GM19372 (cell line): ENCODE data around the gene TCF25.

Source experiments
- ATAC-seq: cut with Tn5 transposase; IDR thresholded peaks from one replicate; pipeline ENCODE4 v1.9.1; 2021; ENCODE audit warnings: mild to moderate bottlenecking, low read depth, moderate library complexity; ENCODE audit not compliant: unreplicated experiment

Gene TCF25

DNA sequence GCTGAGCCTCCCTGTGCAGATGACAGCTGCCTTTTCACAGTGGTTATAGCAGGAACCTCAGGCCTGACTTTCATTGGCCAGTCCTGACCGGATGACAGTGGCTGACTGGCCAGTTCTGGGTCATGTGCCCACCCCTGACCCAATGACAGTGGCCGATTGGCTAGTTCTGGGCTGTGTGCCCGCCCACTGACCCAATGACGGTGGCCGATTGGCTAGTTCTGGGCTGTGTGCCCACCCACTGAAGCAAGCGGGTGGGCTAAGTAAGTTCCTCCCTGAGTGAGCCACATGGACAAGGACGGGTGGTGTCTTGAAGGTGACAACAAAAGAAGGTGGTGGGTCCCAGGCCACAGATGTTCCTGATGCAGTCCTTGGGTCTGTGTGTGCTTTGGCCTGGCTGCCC is 84.7 kb downstream of the TCF25 start:
- no peak for ATAC-seq

DNA sequence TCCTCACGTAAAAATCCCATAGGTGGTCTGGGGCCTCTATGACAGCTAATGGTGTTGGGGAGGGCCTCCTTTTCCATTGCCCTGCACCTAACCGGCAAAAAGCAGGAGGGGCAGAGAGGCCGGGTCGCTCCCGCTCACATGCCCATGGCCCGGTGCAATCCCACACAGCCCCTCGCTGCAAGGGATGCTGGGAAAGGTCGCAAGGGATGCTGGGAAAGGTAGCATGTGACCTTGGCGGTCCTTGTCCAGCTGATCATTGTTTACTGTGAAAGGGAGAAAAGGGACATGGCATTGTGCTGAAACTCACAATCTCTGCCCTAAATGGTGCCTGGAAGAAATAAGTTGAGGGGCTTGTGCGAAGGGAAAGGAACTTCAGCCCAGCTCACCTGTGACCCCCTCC is 85.2 kb downstream of the TCF25 start:
- ATAC-seq = no peak

DNA sequence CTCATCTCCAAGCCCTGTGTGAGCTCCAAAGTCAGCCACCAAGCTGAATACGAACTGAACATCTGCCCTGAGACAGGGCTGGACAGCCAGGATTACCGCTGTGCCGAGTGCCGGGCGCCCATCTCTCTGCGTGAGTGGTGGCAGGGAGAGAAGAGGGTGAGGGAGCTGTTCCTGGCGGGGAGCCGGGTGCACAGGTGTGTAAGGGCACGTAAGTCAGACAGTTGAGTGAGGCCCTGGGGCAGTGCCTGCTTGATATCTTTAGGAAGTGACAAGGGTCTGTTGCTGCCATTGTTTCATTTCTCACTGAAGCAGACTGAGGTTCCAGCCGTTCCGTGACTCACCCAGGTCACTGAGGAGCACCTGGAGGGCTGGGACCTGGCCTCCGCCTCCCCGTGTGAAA is 87.6 kb downstream of the TCF25 start:
- no peak for ATAC-seq
